Neural crest cell (in vitro differentiated cells): ENCODE results near the gene COL25A1. TPM values are rescaled to one million over a fixed set of nuclear protein-coding genes. Genes with fewer than 3 reads are reported as not detected.

ENCODE experiments used
- DNase-seq: peaks from one replicate; pipeline ENCODE4 v3.0.0; 2021; ENCODE audit warnings: low read depth, mixed read lengths, low spot score
- H3K27ac Mint-ChIP-seq: one replicate; pipeline ENCODE4 v1.8.0; 2021; ENCODE audit warnings: mild to moderate bottlenecking, mixed read lengths; ENCODE audit not compliant: unreplicated experiment
- H3K27me3 Mint-ChIP-seq: 2 replicates; pipeline ENCODE4 v1.8.0; 2021; ENCODE audit warnings: low read depth, mild to moderate bottlenecking, mixed read lengths
- H3K36me3 Mint-ChIP-seq: 2 replicates; pipeline ENCODE4 v1.8.0; 2021; ENCODE audit warnings: low read depth, mild to moderate bottlenecking, mixed read lengths
- H3K4me1 Mint-ChIP-seq: 2 replicates; pipeline ENCODE4 v1.8.0; 2021; ENCODE audit warnings: mixed read lengths
- H3K4me3 Mint-ChIP-seq: one replicate; pipeline ENCODE4 v1.8.0; 2021; ENCODE audit warnings: mild to moderate bottlenecking, mixed read lengths
- H3K9me3 Mint-ChIP-seq: 2 replicates; pipeline ENCODE4 v1.8.0; 2021; ENCODE audit warnings: mixed read lengths
- CTCF ChIP-seq: fragments of 200-600 bp; sonication (generic); conservative IDR thresholded peaks from 2 replicates; pipeline ENCODE4 v1.5.0; 2021; ENCODE audit warnings: antibody characterized with exemption, mild to moderate bottlenecking
- total RNA-seq: library from RNA; stranded (reverse); gene quantifications from 2 replicates; pipeline ENCODE4 v1.2.1, GENCODE V29; 2021

Gene COL25A1
- total RNA-seq, 1 donor from 2014 or later, result 39.3 TPM

- H3K36me3 Mint-ChIP-seq, result no peaks in the 10 kb centered on the region
- H3K4me3 Mint-ChIP-seq, result peak overlapping the region; percentile 13
- no peak for DNase-seq
- H3K27me3 Mint-ChIP-seq, result peaks cover 46% of the 10 kb centered on the region
- no peak overlapping the region for H3K27ac Mint-ChIP-seq
- no peaks in the 10 kb centered on the region for H3K9me3 Mint-ChIP-seq
- peaks cover 13% of the 10 kb centered on the region for H3K4me1 Mint-ChIP-seq
- TF ChIP-seq CTCF, result no peak
Observed at GRCh38 chr4:108763986-108764385, 538.5 kb downstream of the COL25A1 start.

GRCh38 chr4:108763226-108763593, 539.2 kb downstream of the COL25A1 start:
- no peak for TF ChIP-seq CTCF
- no peak for DNase-seq
- Mint-ChIP-seq H3K4me1 (peaks cover 13% of the 10 kb centered on the region), H3K4me3 (peak overlapping the region; percentile 84), H3K9me3 (no peaks in the 10 kb centered on the region), H3K27me3 (peaks cover 46% of the 10 kb centered on the region), H3K27ac (no peak overlapping the region), H3K36me3 (no peaks in the 10 kb centered on the region)

GRCh38 chr4:108762559-108763225, 539.8 kb downstream of the COL25A1 start, which contains the start of gene ETNPPL:
Gene ETNPPL, minus strand, starts transcription at chr4:108763053. Its CDS starts 155 bp downstream, at chr4:108762898.
- H3K27me3 Mint-ChIP-seq, result peaks cover 46% of the 10 kb centered on the region
- H3K27ac Mint-ChIP-seq, result no peak within 1 kb of the TSS
- peak within 1 kb of the TSS; percentile 84 for H3K4me3 Mint-ChIP-seq
- H3K36me3 Mint-ChIP-seq, result no peaks in the 10 kb centered on the region
- no peaks in the 10 kb centered on the region for H3K9me3 Mint-ChIP-seq
- peak; percentile 33 for TF ChIP-seq CTCF
- DNase-seq, result peak; percentile 51
- peaks cover 13% of the 10 kb centered on the region for H3K4me1 Mint-ChIP-seq

Other genes starting within 250 kb of the COL25A1 start
- gene SEC24B, start 131.2 kb upstream of the COL25A1 start, total RNA-seq, result 31.7 and 33.4 TPM in 2 replicates